HFF-Myc (cell line): ENCODE results near the gene RSPO3.

ENCODE experiments used
- DNase-seq: peaks from one replicate; pipeline ENCODE4 v3.0.0-alpha.2; 2011; ENCODE audit warnings: low read depth; ENCODE audit errors: extremely low read depth
- H3K4me3 ChIP-seq: replicated peaks from 2 replicates; pipeline ENCODE4 v1.5.1; 2011; ENCODE audit warnings: low read depth, mild to moderate bottlenecking, control low read depth, low read length
- TF ChIP-seq, protein P1 (sequence below): IDR thresholded peaks from 2 replicates; pipeline ENCODE4 v1.5.1; 2012; ENCODE audit warnings: mild to moderate bottlenecking, low read depth, low read length, control low read depth; ENCODE audit errors: missing control alignments

Gene RSPO3

GRCh38 chr6:127119102-127120022 lies 891 bp downstream of the RSPO3 start:
- TF ChIP-seq, protein P1, sequence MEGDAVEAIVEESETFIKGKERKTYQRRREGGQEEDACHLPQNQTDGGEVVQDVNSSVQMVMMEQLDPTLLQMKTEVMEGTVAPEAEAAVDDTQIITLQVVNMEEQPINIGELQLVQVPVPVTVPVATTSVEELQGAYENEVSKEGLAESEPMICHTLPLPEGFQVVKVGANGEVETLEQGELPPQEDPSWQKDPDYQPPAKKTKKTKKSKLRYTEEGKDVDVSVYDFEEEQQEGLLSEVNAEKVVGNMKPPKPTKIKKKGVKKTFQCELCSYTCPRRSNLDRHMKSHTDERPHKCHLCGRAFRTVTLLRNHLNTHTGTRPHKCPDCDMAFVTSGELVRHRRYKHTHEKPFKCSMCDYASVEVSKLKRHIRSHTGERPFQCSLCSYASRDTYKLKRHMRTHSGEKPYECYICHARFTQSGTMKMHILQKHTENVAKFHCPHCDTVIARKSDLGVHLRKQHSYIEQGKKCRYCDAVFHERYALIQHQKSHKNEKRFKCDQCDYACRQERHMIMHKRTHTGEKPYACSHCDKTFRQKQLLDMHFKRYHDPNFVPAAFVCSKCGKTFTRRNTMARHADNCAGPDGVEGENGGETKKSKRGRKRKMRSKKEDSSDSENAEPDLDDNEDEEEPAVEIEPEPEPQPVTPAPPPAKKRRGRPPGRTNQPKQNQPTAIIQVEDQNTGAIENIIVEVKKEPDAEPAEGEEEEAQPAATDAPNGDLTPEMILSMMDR: no peak
- no peak for DNase-seq
- H3K4me3 ChIP-seq: peak overlapping the region; percentile 36

DNA sequence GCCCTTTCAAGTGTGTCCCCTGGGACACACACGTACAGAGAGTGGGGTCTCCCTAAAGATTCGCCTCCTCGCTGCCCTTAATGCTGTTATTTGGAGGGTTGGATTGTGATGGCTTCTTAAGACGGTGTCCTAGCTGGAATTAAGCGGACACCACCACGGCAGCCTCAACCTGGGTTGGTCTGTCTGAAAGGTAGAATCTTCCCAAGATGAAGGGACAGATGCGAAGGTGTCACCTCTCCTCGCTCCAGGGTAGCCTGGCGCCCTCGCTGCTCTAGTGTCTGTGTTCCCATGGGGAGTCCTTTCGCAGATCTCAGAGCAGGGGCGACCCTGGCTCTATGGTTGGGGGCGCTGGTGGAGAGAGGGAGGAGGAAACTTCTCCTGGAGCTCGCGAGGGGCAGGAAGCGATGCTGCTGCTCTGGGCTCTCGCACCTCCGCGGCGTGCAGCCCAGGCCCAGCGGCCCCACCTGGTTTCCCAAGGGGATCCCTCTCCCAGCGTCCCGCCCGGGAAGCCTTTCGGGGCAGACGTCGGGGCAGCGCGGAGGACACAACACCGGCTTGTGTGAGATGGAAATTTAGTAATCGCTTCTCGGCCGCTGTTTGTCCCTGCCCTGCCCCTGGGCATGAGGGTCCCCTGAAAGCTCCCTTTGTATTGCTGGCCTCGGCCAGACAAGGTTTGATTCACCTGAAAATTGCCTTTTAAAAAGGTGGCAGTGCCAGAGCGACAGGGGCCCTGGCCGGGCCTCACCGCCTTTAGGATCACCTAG lies 1.7 kb downstream of the RSPO3 start:
- no peak for DNase-seq
- TF ChIP-seq, protein P1: no peak
- peak overlapping the region; percentile 36; the same call in 1 of the 2 replicates for H3K4me3 ChIP-seq

DNA sequence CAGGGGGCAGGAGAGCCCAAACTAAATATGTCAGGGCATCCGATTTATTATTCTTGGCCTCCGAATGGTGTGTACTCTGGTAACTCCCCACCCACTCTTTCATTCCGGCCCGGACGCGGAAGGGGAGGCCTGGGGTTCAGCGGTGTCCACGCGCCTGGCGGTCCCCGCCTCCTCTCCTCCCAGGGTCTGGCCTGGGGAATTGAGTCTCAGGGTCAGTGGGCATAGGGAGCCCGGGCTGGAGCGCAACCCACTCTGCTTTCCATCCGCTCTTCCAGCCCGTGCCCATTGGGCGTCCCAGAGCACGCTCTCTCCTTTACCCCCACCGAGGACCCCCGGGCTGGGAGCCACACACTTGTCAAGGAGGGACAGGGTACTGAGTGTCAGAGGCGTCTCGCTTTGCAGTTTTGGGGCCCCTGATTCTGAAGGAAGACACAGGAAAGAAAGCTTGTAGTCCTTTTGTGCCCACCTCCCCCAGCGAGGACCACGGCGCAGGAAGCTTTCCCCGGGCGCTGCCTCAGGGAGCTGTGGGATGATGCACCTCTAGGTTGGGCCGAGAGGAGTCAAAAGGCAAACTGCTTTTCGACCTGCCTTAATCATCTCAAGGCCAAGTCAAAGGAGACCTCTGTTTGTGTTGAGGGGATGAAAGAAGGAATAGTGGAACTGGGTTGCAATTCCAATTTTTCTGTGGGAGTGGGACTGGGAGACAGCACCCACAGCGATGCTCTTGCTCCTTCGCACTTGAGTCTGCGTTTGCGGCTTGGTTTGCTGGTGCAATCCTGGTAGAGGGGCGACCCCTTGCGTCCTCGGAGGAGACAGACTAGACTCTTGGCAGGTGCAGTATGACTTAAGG lies 2.5 kb downstream of the RSPO3 start:
- no peak overlapping the region for H3K4me3 ChIP-seq
- TF ChIP-seq, protein P1: peak; percentile 83
- peak; percentile 49 for DNase-seq

DNA sequence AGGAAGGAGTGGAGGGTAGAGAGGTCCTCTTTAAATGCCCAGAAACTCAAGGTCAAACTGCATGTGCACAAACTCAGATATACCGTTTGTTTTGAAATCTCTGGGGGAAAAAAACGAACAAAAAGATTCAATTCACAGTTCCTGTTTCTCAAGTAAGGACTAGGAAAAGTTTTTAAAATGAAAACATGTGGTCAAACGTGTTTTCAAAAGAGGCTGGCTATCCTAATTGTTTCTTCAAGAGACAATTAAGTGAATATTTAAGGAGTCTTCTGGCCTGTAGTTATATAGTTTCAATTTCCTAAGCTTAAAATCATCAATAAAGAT lies 3.1 kb downstream of the RSPO3 start:
- H3K4me3 ChIP-seq: no peak overlapping the region
- no peak for DNase-seq
- TF ChIP-seq, protein P1: no peak

GRCh38 chr6:127124172-127124571 lies 5.7 kb downstream of the RSPO3 start:
- TF ChIP-seq, protein P1: no peak
- no peak overlapping the region for H3K4me3 ChIP-seq
- DNase-seq: no peak

- TF ChIP-seq, protein P1: no peak
- H3K4me3 ChIP-seq: no peak overlapping the region
- no peak for DNase-seq
Measured at GRCh38 chr6:127124680-127125079, 6.2 kb downstream of the RSPO3 start.
